ENCODE results near the gene SMAD3.

The SMAD3 gene

DNA sequence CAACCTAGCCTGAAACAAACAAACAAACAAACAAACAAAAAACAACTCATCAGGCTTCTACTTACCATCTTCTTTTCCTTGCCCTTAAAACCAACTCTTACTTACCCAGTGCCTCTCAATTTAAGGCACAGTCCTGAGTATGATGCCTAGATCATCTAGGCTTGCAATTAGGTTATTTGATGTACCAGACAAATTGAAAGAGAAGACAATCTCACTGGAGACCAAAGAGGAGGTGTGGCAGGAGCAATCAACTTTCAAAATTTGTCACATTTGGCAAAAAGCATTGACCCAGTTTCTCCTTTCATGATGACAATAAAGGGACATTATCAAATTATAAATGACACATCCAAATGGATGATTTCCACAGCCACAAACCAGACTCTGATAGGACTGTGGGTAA, 153.0 kb downstream of the SMAD3 start:
- no peak overlapping the region for H3K4me3 ChIP-seq (ENCODE audit: low read depth, low read length)
- DNase-seq (ENCODE audit: low read depth): no peak

DNA sequence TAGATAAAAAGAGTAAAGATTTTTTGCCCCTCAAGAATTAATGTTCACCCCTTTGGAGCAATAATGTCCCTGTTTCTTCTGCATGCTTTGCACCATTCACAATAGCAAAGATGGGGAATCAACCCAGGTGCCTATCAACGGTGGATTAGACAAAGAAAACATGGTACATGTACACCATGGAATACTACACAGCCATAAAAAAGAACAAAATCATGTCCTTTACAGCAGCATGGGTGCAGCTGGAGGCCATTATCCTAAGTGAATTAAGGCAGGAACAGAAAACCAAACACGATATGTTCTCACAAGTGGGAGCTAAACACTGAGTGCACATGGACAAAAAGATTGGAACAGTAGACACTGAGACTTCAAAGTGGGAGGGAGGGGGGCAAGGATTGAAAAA, 153.9 kb downstream of the SMAD3 start:
- no peak for DNase-seq (ENCODE audit: low read depth)
- TF ChIP-seq, protein P1, sequence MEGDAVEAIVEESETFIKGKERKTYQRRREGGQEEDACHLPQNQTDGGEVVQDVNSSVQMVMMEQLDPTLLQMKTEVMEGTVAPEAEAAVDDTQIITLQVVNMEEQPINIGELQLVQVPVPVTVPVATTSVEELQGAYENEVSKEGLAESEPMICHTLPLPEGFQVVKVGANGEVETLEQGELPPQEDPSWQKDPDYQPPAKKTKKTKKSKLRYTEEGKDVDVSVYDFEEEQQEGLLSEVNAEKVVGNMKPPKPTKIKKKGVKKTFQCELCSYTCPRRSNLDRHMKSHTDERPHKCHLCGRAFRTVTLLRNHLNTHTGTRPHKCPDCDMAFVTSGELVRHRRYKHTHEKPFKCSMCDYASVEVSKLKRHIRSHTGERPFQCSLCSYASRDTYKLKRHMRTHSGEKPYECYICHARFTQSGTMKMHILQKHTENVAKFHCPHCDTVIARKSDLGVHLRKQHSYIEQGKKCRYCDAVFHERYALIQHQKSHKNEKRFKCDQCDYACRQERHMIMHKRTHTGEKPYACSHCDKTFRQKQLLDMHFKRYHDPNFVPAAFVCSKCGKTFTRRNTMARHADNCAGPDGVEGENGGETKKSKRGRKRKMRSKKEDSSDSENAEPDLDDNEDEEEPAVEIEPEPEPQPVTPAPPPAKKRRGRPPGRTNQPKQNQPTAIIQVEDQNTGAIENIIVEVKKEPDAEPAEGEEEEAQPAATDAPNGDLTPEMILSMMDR (IDR thresholded peaks at IDR 0.05; ENCODE audit: low read depth, low read length, missing control alignments): no peak
- no peak overlapping the region for H3K4me3 ChIP-seq (ENCODE audit: low read depth, low read length)

More for the DNA sequence above, 153.0 kb downstream of the SMAD3 start:
- TF ChIP-seq, protein P1 (IDR thresholded peaks at IDR 0.05; ENCODE audit: low read depth, low read length, missing control alignments): no peak

DNA sequence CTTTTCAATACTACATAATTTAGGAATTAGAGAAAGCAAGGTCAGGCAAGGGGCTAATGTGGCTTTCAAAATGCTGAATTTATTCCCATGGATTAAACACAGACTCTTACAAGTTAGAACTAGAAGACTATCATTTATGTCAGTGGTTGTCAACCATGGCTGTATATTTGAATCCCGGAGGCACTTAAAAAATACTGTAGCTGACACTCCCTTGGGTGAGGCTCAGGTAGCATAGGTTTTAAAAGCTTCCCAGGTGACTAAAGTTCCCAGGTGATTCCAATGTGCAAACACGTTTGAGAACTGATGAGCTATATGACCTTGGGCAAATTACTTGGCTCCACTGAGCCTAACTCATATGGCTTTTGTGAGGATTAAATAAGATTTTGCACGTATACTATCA, 159.5 kb downstream of the SMAD3 start:
- H3K4me3 ChIP-seq (ENCODE audit: low read depth, low read length): no peak overlapping the region
- DNase-seq (ENCODE audit: low read depth): no peak
- TF ChIP-seq, protein P1 (IDR thresholded peaks at IDR 0.05; ENCODE audit: low read depth, low read length, missing control alignments): no peak

DNA sequence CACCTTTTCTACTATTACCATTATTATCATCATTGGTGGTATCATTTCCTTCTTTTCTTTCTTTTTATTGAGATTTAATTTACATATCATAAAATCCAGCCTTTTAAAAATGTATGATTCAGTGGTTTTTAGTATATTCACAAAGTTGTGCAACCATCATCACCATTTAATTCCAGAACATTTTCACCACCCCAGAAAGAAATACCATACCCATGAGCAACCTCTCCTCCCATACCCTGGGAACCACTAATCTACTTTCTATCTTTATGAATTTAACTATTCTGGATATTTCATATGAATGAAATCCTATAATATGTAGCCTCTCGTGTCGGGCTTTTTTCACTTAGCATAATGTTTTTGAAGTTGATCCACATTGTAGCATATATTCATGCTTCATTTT, 159.9 kb downstream of the SMAD3 start:
- TF ChIP-seq, protein P1 (IDR thresholded peaks at IDR 0.05; ENCODE audit: low read depth, low read length, missing control alignments): no peak
- DNase-seq (ENCODE audit: low read depth): no peak
- no peak overlapping the region for H3K4me3 ChIP-seq (ENCODE audit: low read depth, low read length)

DNA sequence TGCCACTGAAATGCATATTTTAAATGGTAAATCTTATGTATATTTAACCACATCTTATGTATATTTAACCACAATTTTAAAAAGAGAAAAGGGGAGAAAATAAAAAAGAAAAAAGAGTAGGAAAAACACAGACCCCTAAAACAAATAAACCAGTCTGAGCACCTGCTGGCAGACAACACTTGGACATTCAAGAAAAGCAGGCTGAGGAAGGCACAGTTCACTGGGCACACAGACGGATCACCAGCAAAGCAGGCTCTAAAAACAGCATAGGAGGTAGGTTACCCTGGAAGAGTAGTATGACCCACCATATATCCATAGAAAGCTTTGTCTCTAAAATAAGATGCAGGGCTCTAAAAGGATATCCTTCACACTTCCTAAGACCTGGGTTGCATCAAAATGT, 162.0 kb downstream of the SMAD3 start:
- H3K4me3 ChIP-seq (ENCODE audit: low read depth, low read length): no peak overlapping the region
- no peak for DNase-seq (ENCODE audit: low read depth)
- TF ChIP-seq, protein P1 (IDR thresholded peaks at IDR 0.05; ENCODE audit: low read depth, low read length, missing control alignments): no peak

DNA sequence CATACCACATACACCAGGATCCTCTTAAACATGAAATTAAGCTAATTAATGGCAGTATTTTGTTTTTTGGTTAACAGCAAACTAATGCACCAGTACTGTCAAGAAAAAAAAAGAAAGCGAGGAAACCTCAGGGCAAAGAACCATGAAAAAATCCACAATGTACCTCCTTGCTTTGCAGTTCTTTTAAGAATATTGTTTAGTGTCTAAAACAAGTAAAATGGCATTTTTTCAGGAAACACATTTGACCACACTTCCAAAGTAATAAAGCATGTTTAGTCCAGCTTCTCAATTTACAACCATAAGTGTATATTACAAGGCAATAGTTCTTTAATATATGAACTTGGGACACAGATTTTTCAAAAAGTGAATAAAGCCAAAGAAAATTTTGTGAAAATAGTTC, 162.4 kb downstream of the SMAD3 start:
- no peak overlapping the region for H3K4me3 ChIP-seq (ENCODE audit: low read depth, low read length)
- no peak for DNase-seq (ENCODE audit: low read depth)
- TF ChIP-seq, protein P1 (IDR thresholded peaks at IDR 0.05; ENCODE audit: low read depth, low read length, missing control alignments): no peak

DNA sequence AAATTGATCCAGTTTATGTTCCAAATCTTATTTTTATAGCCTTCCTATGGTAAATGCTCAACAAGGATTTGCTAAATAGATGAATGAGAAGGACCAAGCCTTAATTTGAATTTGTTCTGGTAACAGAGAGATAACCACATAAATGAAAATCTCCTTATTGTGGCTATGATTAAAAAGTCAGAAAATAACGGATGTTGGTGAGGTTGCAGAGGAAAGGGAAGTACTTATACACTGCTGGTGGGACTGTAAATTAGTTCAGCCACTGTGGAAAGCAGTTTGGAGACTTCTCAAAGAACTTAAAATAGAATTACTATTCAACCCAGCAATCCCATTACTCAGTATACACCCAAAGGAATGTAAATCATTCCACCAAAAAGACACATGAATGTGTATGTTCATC, 162.9 kb downstream of the SMAD3 start:
- DNase-seq (ENCODE audit: low read depth): no peak
- no peak overlapping the region for H3K4me3 ChIP-seq (ENCODE audit: low read depth, low read length)
- TF ChIP-seq, protein P1 (IDR thresholded peaks at IDR 0.05; ENCODE audit: low read depth, low read length, missing control alignments): no peak
